Smooth muscle cell (in vitro differentiated cells): Measurements from ENCODE around the gene AURKAIP1. TPM values are rescaled to one million over a fixed set of nuclear protein-coding genes. Genes with fewer than 3 reads are reported as not detected.

Experiments used
- DNase-seq: peaks from one replicate; lab custom pipeline; 2025; ENCODE audit not compliant: unreplicated experiment; lab: John Stamatoyannopoulos, UW
- H2AFZ ChIP-seq: fragments of 200-600 bp; sonication (generic); 2 replicates; pipeline ENCODE4 v1.6.0; 2016; ENCODE audit warnings: antibody characterized with exemption, low read depth, mild to moderate bottlenecking
- H3F3A ChIP-seq: fragments of 200-600 bp; sonication (generic); 2 replicates; pipeline ENCODE4 v1.6.0; 2017; ENCODE audit warnings: antibody characterized with exemption, low read depth
- H3K27ac ChIP-seq: fragments of 200-600 bp; sonication (generic); 2 replicates; pipeline ENCODE4 v1.5.1; 2016; ENCODE audit warnings: low read depth, mild to moderate bottlenecking
- H3K27me3 ChIP-seq: fragments of 200-600 bp; sonication (generic); 2 replicates; pipeline ENCODE4 v1.6.1; 2016; ENCODE audit warnings: low read depth, mild to moderate bottlenecking
- H3K36me3 ChIP-seq: fragments of 200-600 bp; sonication (generic); 2 replicates; pipeline ENCODE4 v1.5.1; 2016; ENCODE audit warnings: low read depth
- H3K4me1 ChIP-seq: fragments of 200-600 bp; sonication (generic); 2 replicates; pipeline ENCODE4 v1.5.1; 2016; ENCODE audit warnings: low read depth
- H3K4me2 ChIP-seq: fragments of 200-600 bp; sonication (generic); 2 replicates; pipeline ENCODE4 v1.6.0; 2016; ENCODE audit warnings: mild to moderate bottlenecking
- H3K4me3 ChIP-seq: fragments of 200-600 bp; sonication (generic); 2 replicates; pipeline ENCODE4 v1.5.1; 2016; ENCODE audit warnings: mild to moderate bottlenecking
- H3K79me2 ChIP-seq: fragments of 200-600 bp; sonication (generic); 2 replicates; pipeline ENCODE4 v1.6.0; 2016; ENCODE audit warnings: low read depth, mild to moderate bottlenecking
- H3K9ac ChIP-seq: fragments of 200-600 bp; sonication (generic); 2 replicates; pipeline ENCODE4 v1.6.0; 2016; ENCODE audit warnings: low read depth
- H3K9me3 ChIP-seq: fragments of 200-600 bp; sonication (generic); replicated peaks from 2 replicates; pipeline ENCODE4 v1.5.1; 2016; ENCODE audit warnings: low read depth
- H4K20me1 ChIP-seq: fragments of 200-600 bp; sonication (generic); 2 replicates; pipeline ENCODE4 v1.6.0; 2016; ENCODE audit warnings: low read depth
- CTCF ChIP-seq: fragments of 200-600 bp; sonication (generic); IDR thresholded peaks from 2 replicates; pipeline ENCODE4 v1.5.1; 2017; ENCODE audit warnings: borderline replicate concordance, mild to moderate bottlenecking, antibody characterized with exemption; ENCODE audit not compliant: insufficient read depth, poor library complexity, severe bottlenecking
- WGBS: methylation state at CpG from one replicate; pipeline ENCODE4 v1.1.7; 2016; ENCODE audit warnings: low lambda C conversion rate; 5-methylcytosine and 5-hydroxymethylcytosine counted together
- polyA plus RNA-seq: library from polyadenylated mRNA; unstranded; fragments of >200 nt; fragmentation: Nextera tagmentation; extraction: Ambion mirVana; gene quantifications from 2 replicates; pipeline ENCODE4 v1.2.1, GENCODE V29; 2016
- total RNA-seq: library from RNA; depleted of rRNA; stranded (reverse); fragments of >200 nt; gene quantifications from 2 replicates; pipeline ENCODE4 v1.2.3, GENCODE V29; 2014

Gene AURKAIP1
- total and polyA plus RNA-seq, 2 experiments from 2014 or later, result 60.1 to 214 TPM

- H3K4me1 ChIP-seq, result no peaks in the 10 kb centered on the region
- no peaks in the 10 kb centered on the region for H3F3A ChIP-seq
- no peak overlapping the region for H3K9ac ChIP-seq
- H4K20me1 ChIP-seq, result peaks cover 21% of the 10 kb centered on the region
- H3K36me3 ChIP-seq, result no peaks in the 10 kb centered on the region
- no peak overlapping the region for H2AFZ ChIP-seq
- no peak overlapping the region for H3K27ac ChIP-seq
- no peaks in the 10 kb centered on the region for H3K9me3 ChIP-seq
- H3K4me3 ChIP-seq, result no peak overlapping the region
- no peak overlapping the region for H3K4me2 ChIP-seq
- no peaks in the 10 kb centered on the region for H3K27me3 ChIP-seq
- WGBS, result 97% methylated on average over 26 of the region's 26 CpGs
- TF ChIP-seq CTCF, result no peak
- DNase-seq, result no peak
- no peaks in the 10 kb centered on the region for H3K79me2 ChIP-seq
Observed at GRCh38 chr1:1336446-1336845, 38.6 kb downstream of the AURKAIP1 start.

- H3K4me1 ChIP-seq, result peaks cover 3% of the 10 kb centered on the region
Observed at GRCh38 chr1:1335792-1336248, 39.2 kb downstream of the AURKAIP1 start.

GRCh38 chr1:1335283-1335682 is 39.7 kb downstream of the AURKAIP1 start:
- Histone ChIP-seq H3K4me1 (peaks cover 7% of the 10 kb centered on the region), H3K27ac (no peak overlapping the region), H3K4me3 (no peak overlapping the region), H3K79me2 (no peaks in the 10 kb centered on the region), H3K9ac (no peak overlapping the region), H3K4me2 (no peak overlapping the region), H2AFZ (no peak overlapping the region), H3K9me3 (no peaks in the 10 kb centered on the region), H3F3A (no peaks in the 10 kb centered on the region), H4K20me1 (peaks cover 10% of the 10 kb centered on the region), H3K36me3 (no peaks in the 10 kb centered on the region), H3K27me3 (no peaks in the 10 kb centered on the region)
- no peak for TF ChIP-seq CTCF
- 92% methylated on average over 14 of the region's 16 CpGs for WGBS
- DNase-seq, result no peak

More at GRCh38 chr1:1335792-1336248, 39.2 kb downstream of the AURKAIP1 start:
- Histone ChIP-seq H2AFZ (no peak overlapping the region), H3K4me2 (no peak overlapping the region), H3K79me2 (no peaks in the 10 kb centered on the region), H3K36me3 (no peaks in the 10 kb centered on the region), H4K20me1 (peaks cover 16% of the 10 kb centered on the region), H3F3A (no peaks in the 10 kb centered on the region), H3K4me3 (no peak overlapping the region), H3K27ac (no peak overlapping the region), H3K27me3 (no peaks in the 10 kb centered on the region), H3K9me3 (no peaks in the 10 kb centered on the region), H3K9ac (no peak overlapping the region)
- no peak for DNase-seq
- TF ChIP-seq CTCF, result no peak
- WGBS, result 98% methylated on average over 10 of the region's 21 CpGs

GRCh38 chr1:1334835-1335234 is 40.2 kb downstream of the AURKAIP1 start:
- no peaks in the 10 kb centered on the region for H3K9me3 ChIP-seq
- 75% methylated on average over 11 of the region's 11 CpGs for WGBS
- TF ChIP-seq CTCF, result no peak
- no peaks in the 10 kb centered on the region for H3K36me3 ChIP-seq
- no peak overlapping the region for H3K4me2 ChIP-seq
- H2AFZ ChIP-seq, result no peak overlapping the region
- H3K79me2 ChIP-seq, result no peaks in the 10 kb centered on the region
- H4K20me1 ChIP-seq, result peaks cover 9% of the 10 kb centered on the region
- no peaks in the 10 kb centered on the region for H3K27me3 ChIP-seq
- H3F3A ChIP-seq, result no peaks in the 10 kb centered on the region
- no peak overlapping the region for H3K9ac ChIP-seq
- no peak for DNase-seq
- H3K27ac ChIP-seq, result no peak overlapping the region
- H3K4me1 ChIP-seq, result peaks cover 7% of the 10 kb centered on the region
- no peak overlapping the region for H3K4me3 ChIP-seq
